K562 (cell line): ENCODE measurements around the gene ERC2. TPM values are rescaled to one million over a fixed set of nuclear protein-coding genes. Genes with fewer than 3 reads are reported as not detected.

ENCODE experiments used
- ATAC-seq: fragments of 200-7000 bp; cut with Tn5 transposase; 3 replicates; pipeline ENCODE4 v1.9.1; 2020; ENCODE audit warnings: moderate library complexity
- BruUV-seq: library from RNA; stranded (reverse); fragments of 400-500 nt; replicated peaks from 2 replicates; lab custom pipeline; 2021; lab: Mats Ljungman, UMichigan
- CTCF ChIA-PET: fragments of 300-600 bp; formaldehyde crosslinking; extraction: SDS; loops from one replicate; lab custom pipeline; 2021; ENCODE audit warnings: low intra/inter-chr PET ratio; lab: Yijun Ruan, JAX
- POLR2A ChIA-PET: fragments of 300-600, 350-650 bp; sonication (Branson Sonifier 250); formaldehyde crosslinking; extraction: SDS; loops from one replicate; lab custom pipeline; 2021; ENCODE audit warnings: antibody characterized with exemption, inconsistent platforms; lab: Yijun Ruan, JAX
- DNase-seq, 4 experiments: peaks; one replicate each; pipeline versions ENCODE4 v3.0.0 to v3.0.0-alpha.2; 2011 to 2018; ENCODE audit warnings: low spot score in 3 of 4, mixed read lengths in 3 of 4; ENCODE audit errors: extremely low read depth in 1 of 4
- FAIRE-seq: peaks from 2 replicates; lab custom pipeline; 2011; peaks lifted over from hg19 to GRCh38; lab: Jason Lieb, UNC
- H2AFZ ChIP-seq: 2 replicates; pipeline ENCODE4 v1.6.0; 2011; ENCODE audit warnings: low read depth, low read length, control low read depth, inconsistent platforms
- H3K27ac ChIP-seq: fragments of 200-600 bp; 3 replicates; pipeline ENCODE4 v1.8.0; 2011; ENCODE audit warnings: low read depth, mild to moderate bottlenecking, control low read depth, inconsistent platforms, low read length, moderate library complexity, mixed read lengths; ENCODE audit errors: extremely low read depth
- H3K27me3 ChIP-seq, 2 experiments: fragments of 300-600 bp in 1 of 2; 2 replicates in 1 of 2; 3 replicates in 1 of 2; pipeline versions ENCODE4 v1.6.0 to v1.8.0; 2011; ENCODE audit warnings: inconsistent platforms in 2 of 2, low read length in 2 of 2, mild to moderate bottlenecking in 1 of 2, mixed read lengths in 1 of 2, moderate library complexity in 1 of 2; ENCODE audit not compliant: control insufficient read depth in 2 of 2, insufficient read depth in 2 of 2
- H3K36me3 ChIP-seq: fragments of 300-600 bp; 3 replicates; pipeline ENCODE4 v1.8.0; 2011; ENCODE audit warnings: mild to moderate bottlenecking, low read length, inconsistent platforms; ENCODE audit not compliant: control insufficient read depth, insufficient read depth
- H3K4me1 ChIP-seq, 2 experiments: fragments of 200-600 bp in 1 of 2; replicated peaks in 1 of 2; 2 replicates in 1 of 2; 3 replicates in 1 of 2; pipeline versions ENCODE4 v1.5.1 to v1.8.0; 2011; ENCODE audit warnings: inconsistent platforms in 2 of 2, low read length in 2 of 2, mild to moderate bottlenecking in 1 of 2, mixed read lengths in 1 of 2, moderate library complexity in 1 of 2; ENCODE audit not compliant: control insufficient read depth in 2 of 2, insufficient read depth in 2 of 2
- H3K4me2 ChIP-seq: 2 replicates; pipeline ENCODE4 v1.6.1; 2011; ENCODE audit warnings: low read length, control low read depth, inconsistent platforms, mixed read lengths; ENCODE audit not compliant: insufficient read depth
- H3K4me3 ChIP-seq: fragments of 200-600 bp; sonication (generic), shearing (Covaris generic); 2 replicates; pipeline ENCODE4 v1.5.1; 2016; ENCODE audit warnings: control low read depth, inconsistent platforms
- H3K79me2 ChIP-seq: fragments of 200-600 bp; 3 replicates; pipeline ENCODE4 v1.8.0; 2011; ENCODE audit warnings: low read length, inconsistent platforms; ENCODE audit not compliant: control insufficient read depth, insufficient read depth
- H3K9ac ChIP-seq, 2 experiments: 2 replicates each; pipeline versions ENCODE4 v1.6.0 to v1.6.1; 2011; ENCODE audit warnings: low read depth in 2 of 2, low read length in 2 of 2, control low read depth in 1 of 2, inconsistent platforms in 1 of 2, mild to moderate bottlenecking in 1 of 2, mixed read lengths in 1 of 2; ENCODE audit not compliant: insufficient read depth in 1 of 2
- H3K9me1 ChIP-seq: one replicate; pipeline ENCODE4 v1.6.0; 2011; ENCODE audit warnings: inconsistent platforms, mild to moderate bottlenecking, low read length, moderate library complexity; ENCODE audit not compliant: control insufficient read depth, insufficient read depth
- H3K9me3 ChIP-seq: replicated peaks from 2 replicates; pipeline ENCODE4 v1.5.1; 2011; ENCODE audit warnings: low read depth, low read length, inconsistent platforms; ENCODE audit not compliant: control insufficient read depth, insufficient read depth
- H4K20me1 ChIP-seq: replicated peaks from 2 replicates; pipeline ENCODE4 v1.6.1; 2011; ENCODE audit warnings: low read length, inconsistent platforms, mixed read lengths; ENCODE audit not compliant: control insufficient read depth, insufficient read depth
- CCNT2 ChIP-seq: IDR thresholded peaks from 2 replicates; pipeline ENCODE4 v1.6.1; 2011; ENCODE audit warnings: borderline replicate concordance, low read depth, mild to moderate bottlenecking, moderate library complexity, mixed read lengths, low read length; ENCODE audit not compliant: insufficient read length; ENCODE audit errors: extremely low read depth
- FOXK1 ChIP-seq: sonication (generic); formaldehyde crosslinking; IDR thresholded peaks from 2 replicates; pipeline ENCODE4 v1.8.0; 2022; ENCODE audit warnings: missing genetic modification reagents, mild to moderate bottlenecking, borderline replicate concordance
- GABPA ChIP-seq: fragments of 200-800 bp; sonication (Bioruptor generic); conservative IDR thresholded peaks from 2 replicates; pipeline ENCODE4 v1.6.1; 2016; ENCODE audit warnings: low read depth, missing genetic modification characterization, missing compliant biosample characterization
- MCM5 ChIP-seq: fragments of 450-650 bp; IDR thresholded peaks from 2 replicates; pipeline ENCODE4 v1.6.1; 2016; ENCODE audit warnings: low read depth
- NCOA6 ChIP-seq: fragments of 450-650 bp; IDR thresholded peaks from 2 replicates; pipeline ENCODE4 v1.6.1; 2017; ENCODE audit warnings: mild to moderate bottlenecking
- NR4A1 ChIP-seq, 2 experiments: fragments of 250-450 bp in 1 of 2; fragments of 450-650 bp in 1 of 2; sonication (Bioruptor Pico) in 1 of 2; IDR thresholded peaks; 2 replicates each; pipeline versions ENCODE4 v1.4.0 to v1.6.1; 2016 to 2020; ENCODE audit warnings: mild to moderate bottlenecking in 2 of 2, missing compliant biosample characterization in 1 of 2, missing genetic modification characterization in 1 of 2, moderate library complexity in 1 of 2
- SMARCA5 ChIP-seq: fragments of 450-650 bp; IDR thresholded peaks from 2 replicates; pipeline ENCODE4 v1.6.1; 2016
- WGBS: fragments of 100-300 bp; shearing (Covaris generic); methylation state at CpG from one replicate; pipeline ENCODE4 v1.1.6; 2016; ENCODE audit warnings: low coverage, mixed read lengths; ENCODE audit not compliant: insufficient coverage; ENCODE audit errors: missing lambda C conversion rate; 5-methylcytosine and 5-hydroxymethylcytosine counted together
- in situ Hi-C: fragments of 300-500 bp; cut with MboI; formaldehyde crosslinking; loops from 4 replicates; pipeline ENCODE4 v1.15.0; 2018; ENCODE audit warnings: inconsistent platforms, mixed read lengths
- intact Hi-C: fragments of 100-400 bp; cut with micrococcal nuclease; formaldehyde crosslinking; loops from 2 replicates; pipeline ENCODE4 v1.14.2; 2022
- polyA plus RNA-seq, 8 experiments: library from polyadenylated mRNA; depleted of rRNA in 4 of 8; stranded (reverse) in 5 of 8; unstranded in 3 of 8; fragments of >200 nt; fragmentation: Nextera tagmentation in 2 of 8; fragmentation: Illumina TruSeq in 1 of 8; extraction: Ambion mirVana in 2 of 8; extraction: Trizol in 1 of 8; gene quantifications; 2 replicates each; pipeline versions ENCODE4 v1.2.1 to v1.2.3, GENCODE V29; 2011 to 2014; ENCODE audit warnings: inconsistent platforms in 1 of 8, missing spikeins in 1 of 8
- total RNA-seq, 7 experiments: library from RNA; depleted of rRNA in 6 of 7; stranded (reverse); fragments of >200 nt in 6 of 7; fragmentation: Illumina TruSeq in 2 of 7; extraction: Trizol in 2 of 7; gene quantifications; 2 replicates each; pipeline versions ENCODE4 v1.2.1 to v1.2.3, GENCODE V29; 2011 to 2021; ENCODE audit warnings: low replicate concordance in 1 of 7
- TF ChIP-seq, protein P1 (sequence below), 2 experiments: fragments of 450-650 bp in 1 of 2; sonication (generic) in 1 of 2; formaldehyde crosslinking in 1 of 2; IDR thresholded peaks; 2 replicates each; pipeline versions ENCODE4 v1.7.1 to v1.9.0; 2016 to 2022; ENCODE audit warnings: inconsistent platforms in 1 of 2, mild to moderate bottlenecking in 1 of 2, missing genetic modification reagents in 1 of 2
- TF ChIP-seq, protein P2 (sequence below): sonication (generic); formaldehyde crosslinking; IDR thresholded peaks from 2 replicates; pipeline ENCODE4 v1.8.0; 2022; ENCODE audit warnings: mild to moderate bottlenecking, low read depth, missing genetic modification reagents

ERC2 gene
- total and polyA plus RNA-seq, 9 of the 15 experiments (the other 6 are each of a cell fraction or from before 2014, with no cell fraction given) = 0.04 to 0.18 (median 0.07) TPM; not detected in 2

GRCh38 chr3:55873523-55874254 is 594.6 kb downstream of the ERC2 start:
- no TSS peak for BruUV-seq
- no peak for DNase-seq
- POLR2A ChIA-PET = no interaction called here
- ATAC-seq = no peak
- intact Hi-C loops (no loop called here), in situ Hi-C loops (no loop called here)
- Histone ChIP-seq H3K36me3 (no peaks in the 10 kb centered on the region), H3K9me3 (no peaks in the 10 kb centered on the region), H3K4me2 (no peak overlapping the region), H3K27ac (no peak overlapping the region), H3K4me3 (no peak overlapping the region), H3K9ac (no peak overlapping the region), H3K4me1 (no peaks in the 10 kb centered on the region), H4K20me1 (no peaks in the 10 kb centered on the region), H3K27me3 (no peaks in the 10 kb centered on the region), H2AFZ (no peak overlapping the region), H3K79me2 (no peaks in the 10 kb centered on the region), H3K9me1 (no peaks in the 10 kb centered on the region)
- CTCF ChIA-PET = no interaction called here
- no peak for FAIRE-seq
- WGBS = 0% methylated on average over 1 of the region's 1 CpG
- TF ChIP-seq, protein P1, sequence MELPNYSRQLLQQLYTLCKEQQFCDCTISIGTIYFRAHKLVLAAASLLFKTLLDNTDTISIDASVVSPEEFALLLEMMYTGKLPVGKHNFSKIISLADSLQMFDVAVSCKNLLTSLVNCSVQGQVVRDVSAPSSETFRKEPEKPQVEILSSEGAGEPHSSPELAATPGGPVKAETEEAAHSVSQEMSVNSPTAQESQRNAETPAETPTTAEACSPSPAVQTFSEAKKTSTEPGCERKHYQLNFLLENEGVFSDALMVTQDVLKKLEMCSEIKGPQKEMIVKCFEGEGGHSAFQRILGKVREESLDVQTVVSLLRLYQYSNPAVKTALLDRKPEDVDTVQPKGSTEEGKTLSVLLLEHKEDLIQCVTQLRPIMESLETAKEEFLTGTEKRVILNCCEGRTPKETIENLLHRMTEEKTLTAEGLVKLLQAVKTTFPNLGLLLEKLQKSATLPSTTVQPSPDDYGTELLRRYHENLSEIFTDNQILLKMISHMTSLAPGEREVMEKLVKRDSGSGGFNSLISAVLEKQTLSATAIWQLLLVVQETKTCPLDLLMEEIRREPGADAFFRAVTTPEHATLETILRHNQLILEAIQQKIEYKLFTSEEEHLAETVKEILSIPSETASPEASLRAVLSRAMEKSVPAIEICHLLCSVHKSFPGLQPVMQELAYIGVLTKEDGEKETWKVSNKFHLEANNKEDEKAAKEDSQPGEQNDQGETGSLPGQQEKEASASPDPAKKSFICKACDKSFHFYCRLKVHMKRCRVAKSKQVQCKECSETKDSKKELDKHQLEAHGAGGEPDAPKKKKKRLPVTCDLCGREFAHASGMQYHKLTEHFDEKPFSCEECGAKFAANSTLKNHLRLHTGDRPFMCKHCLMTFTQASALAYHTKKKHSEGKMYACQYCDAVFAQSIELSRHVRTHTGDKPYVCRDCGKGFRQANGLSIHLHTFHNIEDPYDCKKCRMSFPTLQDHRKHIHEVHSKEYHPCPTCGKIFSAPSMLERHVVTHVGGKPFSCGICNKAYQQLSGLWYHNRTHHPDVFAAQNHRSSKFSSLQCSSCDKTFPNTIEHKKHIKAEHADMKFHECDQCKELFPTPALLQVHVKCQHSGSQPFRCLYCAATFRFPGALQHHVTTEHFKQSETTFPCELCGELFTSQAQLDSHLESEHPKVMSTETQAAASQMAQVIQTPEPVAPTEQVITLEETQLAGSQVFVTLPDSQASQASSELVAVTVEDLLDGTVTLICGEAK (IDR thresholded peaks at IDR 0.05) = no peak
- TF ChIP-seq, protein P1 (CRISPR knock-in tag; IDR thresholded peaks at IDR 0.05) = no peak
- TF ChIP-seq GABPA (tag) (no peak), CCNT2 (no peak), FOXK1 (CRISPR knock-in tag) (no peak), MCM5 (no peak), NR4A1 (CRISPR knock-in tag; IDR thresholded peaks at IDR 0.05) (no peak), NR4A1 (tag; IDR thresholded peaks at IDR 0.05) (no peak), SMARCA5 (no peak), NCOA6 (no peak)
- TF ChIP-seq, protein P2, sequence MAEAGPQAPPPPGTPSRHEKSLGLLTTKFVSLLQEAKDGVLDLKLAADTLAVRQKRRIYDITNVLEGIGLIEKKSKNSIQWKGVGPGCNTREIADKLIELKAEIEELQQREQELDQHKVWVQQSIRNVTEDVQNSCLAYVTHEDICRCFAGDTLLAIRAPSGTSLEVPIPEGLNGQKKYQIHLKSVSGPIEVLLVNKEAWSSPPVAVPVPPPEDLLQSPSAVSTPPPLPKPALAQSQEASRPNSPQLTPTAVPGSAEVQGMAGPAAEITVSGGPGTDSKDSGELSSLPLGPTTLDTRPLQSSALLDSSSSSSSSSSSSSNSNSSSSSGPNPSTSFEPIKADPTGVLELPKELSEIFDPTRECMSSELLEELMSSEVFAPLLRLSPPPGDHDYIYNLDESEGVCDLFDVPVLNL (CRISPR knock-in tag) = no peak
